GM18505 (cell line): ENCODE data around the gene ARID1B.

Experiments used
- ATAC-seq: cut with Tn5 transposase; IDR thresholded peaks from one replicate; pipeline ENCODE4 v1.9.1; 2021; ENCODE audit not compliant: unreplicated experiment
- POLR2A ChIP-seq: IDR thresholded peaks from 4 replicates; pipeline ENCODE4 v1.6.1; 2011; ENCODE audit warnings: borderline replicate concordance; ENCODE audit not compliant: insufficient read depth, insufficient read length; ENCODE audit errors: extremely low read depth

The ARID1B gene

DNA sequence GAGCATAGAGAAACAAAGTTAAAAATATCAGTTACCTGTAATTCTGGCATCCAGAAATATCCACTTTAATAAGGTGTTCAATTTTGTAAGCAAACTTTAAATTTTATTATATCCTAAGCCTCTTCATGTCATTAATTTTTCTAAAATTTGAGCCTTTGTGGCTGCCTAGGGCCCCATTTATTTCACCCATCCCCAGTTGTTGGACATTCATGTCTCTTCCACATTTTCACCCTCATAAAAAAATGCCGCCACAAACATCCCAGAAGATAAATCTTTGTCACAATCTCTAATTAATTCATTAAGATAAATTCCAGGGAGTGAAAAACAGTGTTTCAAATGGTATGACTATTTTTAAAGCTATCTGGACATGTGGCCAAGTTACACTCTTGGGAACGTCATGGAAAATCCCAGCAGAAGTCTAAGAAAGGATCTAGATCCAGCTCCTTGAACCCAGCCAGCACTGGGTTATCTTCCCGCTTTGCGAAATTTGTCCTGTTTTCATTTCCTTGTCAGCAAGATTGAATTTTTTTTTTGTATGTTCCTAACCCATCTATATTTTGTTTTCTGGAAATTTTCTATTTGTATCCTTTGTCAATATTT, 448.9 kb downstream of the ARID1B start:
- TF ChIP-seq POLR2A: no peak
- no peak for ATAC-seq

DNA sequence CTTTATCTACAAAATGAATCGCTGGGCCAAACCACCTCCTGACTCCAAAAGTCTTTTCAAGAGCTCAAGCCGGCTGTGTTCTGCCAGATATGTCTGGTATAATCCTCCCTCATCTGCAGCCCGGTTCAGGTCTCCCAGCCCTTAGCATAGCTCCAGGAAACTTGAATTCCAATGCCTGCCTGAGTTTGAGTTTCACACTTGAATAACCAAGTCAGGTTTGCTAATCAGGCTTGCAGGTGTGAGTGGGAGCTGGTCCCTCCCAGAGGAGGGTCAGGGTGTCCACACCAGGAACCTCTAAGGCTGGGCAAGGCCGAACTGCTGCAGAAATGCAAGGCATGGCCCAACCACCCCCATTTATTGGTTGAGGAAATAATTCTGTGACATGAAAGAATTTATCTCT, 449.6 kb downstream of the ARID1B start:
- ATAC-seq: no peak

DNA sequence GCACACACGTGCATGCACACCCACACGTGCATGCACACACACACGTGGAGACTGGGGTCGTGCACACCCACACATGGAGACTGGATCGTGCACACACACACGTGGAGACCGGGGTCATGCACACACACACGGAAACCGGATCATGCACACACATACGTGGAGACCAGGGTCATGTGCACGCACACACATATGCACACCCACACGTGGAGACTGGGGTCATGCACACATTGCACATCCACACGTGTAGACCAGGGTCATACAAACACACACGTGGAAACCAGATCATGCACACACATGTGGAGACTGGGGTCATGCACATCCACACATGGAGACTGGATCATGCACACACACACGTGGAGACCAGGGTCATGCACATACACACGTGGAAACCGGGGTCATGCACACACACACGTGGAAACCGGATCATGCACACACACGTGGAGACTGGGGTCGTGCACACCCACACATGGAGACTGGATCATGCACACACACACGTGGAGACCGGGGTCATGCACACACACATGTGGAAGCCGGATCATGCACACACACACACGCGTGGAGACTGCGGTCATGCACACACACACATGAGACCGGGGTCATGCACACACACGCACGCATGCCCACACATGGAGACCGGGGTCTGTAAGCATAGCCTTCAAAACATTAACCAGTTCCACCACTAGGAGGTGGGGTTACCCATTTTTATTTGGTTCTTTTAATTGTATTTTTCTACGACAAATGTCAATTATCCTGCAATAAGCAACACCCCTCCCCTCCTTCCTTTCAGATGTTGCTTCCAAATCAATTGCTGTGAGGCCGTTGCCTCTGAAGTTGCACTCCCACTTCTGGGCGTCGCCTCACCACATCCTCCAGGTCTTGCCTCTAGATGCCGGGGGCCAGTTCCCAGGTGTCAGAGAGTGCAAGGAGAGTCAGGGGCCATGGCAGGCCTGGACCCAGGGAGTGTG, 450.3 kb downstream of the ARID1B start:
- TF ChIP-seq POLR2A: no peak
- ATAC-seq: no peak

More for the DNA sequence above, 449.6 kb downstream of the ARID1B start:
- no peak for TF ChIP-seq POLR2A

DNA sequence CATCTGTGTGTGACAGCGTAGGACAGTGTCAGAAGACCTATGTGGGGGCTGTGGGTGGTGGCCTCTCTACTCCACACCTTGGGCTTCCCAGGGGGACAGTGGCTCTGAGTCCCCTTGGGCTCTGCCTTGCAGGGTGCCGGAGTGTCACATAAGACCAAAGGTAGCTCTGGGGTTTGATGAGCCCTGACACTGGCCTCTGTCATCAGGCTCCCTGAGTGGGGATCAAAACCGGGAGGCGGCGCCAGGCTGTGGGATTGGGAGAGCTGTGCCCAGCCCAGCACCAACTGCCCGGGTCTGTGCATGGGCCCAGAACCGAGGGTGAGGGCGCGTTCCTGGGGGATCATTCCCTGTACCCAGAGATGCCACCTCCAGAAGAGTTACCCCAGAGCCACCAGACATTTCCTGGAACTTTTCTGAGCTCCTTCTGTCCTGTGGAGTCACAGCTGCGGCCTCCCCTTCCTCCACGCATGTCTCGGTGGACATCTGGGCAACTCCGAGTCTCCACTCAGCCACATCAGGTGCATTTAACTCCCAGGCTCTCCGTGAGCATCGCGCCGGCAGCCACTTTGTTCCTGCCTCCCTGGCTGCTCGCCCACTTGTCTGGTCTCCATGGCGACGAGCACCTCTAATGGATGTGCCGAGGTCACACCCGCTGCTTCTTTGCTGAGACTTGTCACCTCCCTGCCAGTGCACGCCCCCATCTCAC, 451.4 kb downstream of the ARID1B start:
- TF ChIP-seq POLR2A: no peak
- ATAC-seq: no peak

DNA sequence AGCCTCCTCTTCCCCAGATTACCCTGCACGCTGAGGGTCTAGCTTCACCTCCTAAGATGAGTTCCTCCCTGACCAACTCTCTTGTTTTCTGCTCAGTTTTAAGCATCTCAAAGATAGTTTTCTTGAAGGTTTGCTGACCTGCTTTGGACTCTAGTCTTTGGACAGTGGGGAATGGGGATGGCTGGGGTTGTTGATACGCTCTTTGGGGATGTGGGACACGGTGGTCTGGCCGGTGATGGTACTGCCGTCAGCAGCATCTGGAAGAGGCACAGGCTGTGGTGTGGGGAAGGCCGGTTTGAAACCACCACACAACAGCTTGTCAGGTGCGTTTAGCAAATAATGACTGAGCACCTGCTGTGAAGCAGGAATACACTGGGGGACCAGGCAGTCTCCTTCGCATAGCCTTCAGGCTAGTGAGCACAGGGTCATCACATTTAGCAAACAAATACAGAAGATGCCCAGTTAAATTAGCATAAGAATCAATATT, 452.0 kb downstream of the ARID1B start:
- no peak for TF ChIP-seq POLR2A
- ATAC-seq: no peak

DNA sequence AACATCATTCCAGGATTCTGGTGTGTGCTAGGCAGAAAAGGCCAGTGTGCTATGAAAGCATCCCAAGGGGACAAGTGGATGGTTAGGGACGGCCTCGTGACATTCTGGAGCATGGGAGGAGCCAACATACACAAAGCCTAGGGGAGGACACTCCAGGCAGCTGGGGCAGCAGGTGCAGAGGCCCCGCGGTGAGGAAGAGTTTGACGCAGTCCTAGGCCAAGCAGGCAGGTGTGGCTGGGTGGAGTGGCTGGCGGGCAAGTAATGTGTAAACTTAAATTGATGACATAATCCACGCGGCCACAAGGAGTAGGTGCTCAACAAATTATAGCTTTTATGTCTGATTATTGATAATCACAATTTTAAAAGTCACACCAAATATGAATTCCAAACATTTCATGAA, 452.5 kb downstream of the ARID1B start:
- no peak for TF ChIP-seq POLR2A
- no peak for ATAC-seq

DNA sequence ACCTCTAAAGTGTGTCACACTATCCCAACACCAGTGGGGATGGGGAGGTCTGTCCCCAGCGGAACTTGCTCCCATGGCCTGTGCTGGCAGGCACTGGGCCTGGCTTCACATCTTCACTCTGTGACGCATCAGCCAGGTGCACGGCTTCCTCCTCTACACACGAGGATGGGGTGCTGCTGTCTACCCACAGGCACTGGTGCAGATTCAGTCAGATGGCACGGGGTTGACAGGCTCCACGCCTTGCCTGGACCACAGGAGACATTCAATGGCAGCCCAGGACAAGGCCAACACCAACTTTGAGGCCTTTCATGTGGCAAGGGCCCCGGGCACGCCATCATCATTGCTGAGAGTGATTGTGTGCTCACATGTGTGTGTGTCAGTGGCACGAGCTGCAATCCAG, 453.7 kb downstream of the ARID1B start:
- ATAC-seq: no peak
- TF ChIP-seq POLR2A: no peak

DNA sequence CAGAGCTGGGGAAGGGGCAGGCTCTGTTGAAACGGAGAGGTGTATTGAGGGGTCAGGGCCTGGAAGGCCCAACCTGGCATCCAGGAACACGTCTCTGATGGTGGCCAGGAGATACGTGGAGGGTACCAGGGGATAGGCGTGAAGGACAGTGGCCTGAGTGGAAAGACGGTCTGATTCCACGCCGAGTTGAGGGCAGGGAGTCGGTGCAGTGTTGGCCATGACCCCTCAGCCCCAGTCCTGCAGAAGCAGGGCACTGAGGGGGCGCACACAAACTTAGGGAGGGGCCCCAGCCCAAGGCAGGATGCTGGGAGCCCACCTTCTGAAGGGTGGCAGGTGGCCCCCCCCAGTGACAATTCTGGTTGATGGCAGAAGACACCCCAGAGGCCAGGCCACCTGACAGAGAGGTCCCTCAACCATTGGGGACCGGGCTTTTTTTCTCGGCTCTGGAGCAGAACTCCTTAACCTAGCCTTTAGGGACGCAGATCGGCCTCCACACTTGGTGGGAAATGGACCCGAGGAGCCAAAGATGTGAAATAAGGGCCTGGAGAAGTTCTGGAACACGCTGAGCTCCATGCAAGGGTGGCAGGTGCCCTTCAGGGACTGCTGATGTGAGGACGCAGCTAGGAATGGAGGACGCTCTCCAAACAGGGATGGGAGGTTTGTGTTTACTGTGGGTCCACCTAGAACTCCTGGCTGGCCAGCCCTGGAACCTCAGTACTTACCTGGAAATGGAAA, 455.1 kb downstream of the ARID1B start:
- TF ChIP-seq POLR2A: no peak
- ATAC-seq: no peak

DNA sequence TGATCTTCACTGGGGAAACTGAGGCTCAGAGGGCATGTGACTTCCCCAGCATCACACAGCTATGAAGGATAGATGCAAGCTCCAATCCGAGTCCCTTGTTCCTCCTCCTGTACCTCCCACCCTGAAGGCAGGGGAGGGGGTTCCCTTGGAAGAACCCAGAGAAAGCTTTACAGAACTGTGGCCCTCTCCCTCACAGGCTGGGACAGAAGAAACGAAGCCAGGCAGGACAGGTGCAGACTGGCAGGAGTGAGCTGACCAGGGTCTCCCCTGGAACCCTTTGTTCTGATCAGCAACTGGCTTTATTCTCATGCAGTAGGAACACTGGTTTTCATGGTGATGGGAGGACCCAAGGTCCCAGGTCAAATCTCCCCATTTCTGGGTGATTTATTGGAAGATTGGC, 456.0 kb downstream of the ARID1B start:
- no peak for TF ChIP-seq POLR2A
- ATAC-seq: no peak

DNA sequence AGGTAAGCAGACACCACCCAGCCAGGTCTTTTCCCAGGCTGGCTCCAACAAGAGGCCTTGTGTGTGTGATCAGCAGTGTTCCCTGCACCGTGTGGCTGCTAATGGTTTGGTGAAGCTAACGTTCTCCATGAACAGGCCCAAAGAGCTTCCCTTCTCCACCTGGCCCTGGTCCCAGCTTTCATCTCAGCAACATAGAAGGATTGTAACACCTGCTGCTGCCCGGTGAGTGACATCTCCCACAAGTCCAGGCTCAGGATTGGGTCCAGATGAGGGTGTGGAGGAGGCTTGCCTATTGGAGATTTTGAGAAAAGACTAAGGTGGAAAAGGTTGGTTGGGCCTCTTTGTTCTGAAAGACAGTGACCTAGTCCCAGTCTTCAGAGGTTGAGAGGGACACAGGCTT, 456.5 kb downstream of the ARID1B start:
- no peak for TF ChIP-seq POLR2A
- no peak for ATAC-seq

DNA sequence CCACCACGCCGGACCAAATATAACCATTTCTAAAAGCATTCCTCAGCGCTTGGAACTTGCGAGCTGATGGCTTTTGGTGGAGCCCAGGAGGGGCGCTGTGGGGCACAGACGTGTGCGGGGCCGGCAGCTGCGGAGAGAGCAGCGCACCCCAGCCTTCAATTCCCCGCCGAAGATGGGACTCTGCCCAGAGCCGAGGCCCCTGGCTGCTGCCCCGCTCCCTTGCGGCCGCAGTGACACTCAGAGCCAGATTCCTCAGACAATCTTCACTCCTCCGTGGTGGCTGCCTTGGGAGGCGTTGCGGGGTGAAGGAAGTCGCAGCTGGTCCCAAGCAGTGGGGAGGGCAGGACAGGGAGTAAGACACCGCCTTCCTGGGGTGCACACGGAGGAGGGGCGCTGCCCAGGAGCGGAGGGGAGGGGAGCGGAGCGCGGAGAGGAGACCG, 458.4 kb downstream of the ARID1B start:
- no peak for ATAC-seq
- TF ChIP-seq POLR2A: no peak

DNA sequence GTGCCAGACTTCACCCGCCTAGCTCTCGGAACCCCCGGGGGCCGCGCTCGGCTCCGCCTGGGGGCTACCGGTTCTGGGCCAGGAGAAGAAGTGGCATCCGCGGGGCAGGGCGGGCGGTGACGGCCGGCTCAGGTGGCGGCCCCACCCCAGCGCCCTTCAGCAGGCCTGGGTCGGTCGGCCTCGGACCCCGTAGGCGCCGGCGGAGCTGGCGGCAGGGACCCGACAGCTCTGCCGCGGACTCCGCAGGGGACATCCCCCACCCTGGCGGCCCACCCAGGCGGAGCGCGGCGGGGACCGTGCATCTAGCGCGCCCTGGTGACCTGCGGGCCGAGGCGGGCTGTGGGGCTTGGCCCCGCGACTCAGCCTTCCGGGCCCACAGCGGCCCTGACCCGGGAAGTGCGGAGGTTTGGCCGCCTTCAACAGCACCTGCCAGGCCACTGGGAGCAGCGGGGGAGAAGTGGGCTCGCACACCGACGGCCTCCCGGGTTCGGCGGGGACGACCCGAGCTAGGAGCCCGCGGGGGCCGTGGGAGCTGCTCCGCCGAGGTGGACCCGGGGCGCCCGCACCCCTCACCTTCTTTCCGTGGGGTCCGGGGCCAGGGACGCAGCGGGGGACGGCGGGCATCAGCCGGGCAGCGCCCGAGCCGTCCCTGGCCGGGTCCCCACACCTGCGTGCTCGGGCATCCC, 459.0 kb downstream of the ARID1B start:
- no peak for TF ChIP-seq POLR2A
- ATAC-seq: no peak
